ENCODE measurements around the gene MORC1.
"Not testable (repeated sequence)": the region's sequence is repeated elsewhere in the genome, so short reads cannot be mapped to it uniquely, and the experiment has no call there.

Gene MORC1, protein sequence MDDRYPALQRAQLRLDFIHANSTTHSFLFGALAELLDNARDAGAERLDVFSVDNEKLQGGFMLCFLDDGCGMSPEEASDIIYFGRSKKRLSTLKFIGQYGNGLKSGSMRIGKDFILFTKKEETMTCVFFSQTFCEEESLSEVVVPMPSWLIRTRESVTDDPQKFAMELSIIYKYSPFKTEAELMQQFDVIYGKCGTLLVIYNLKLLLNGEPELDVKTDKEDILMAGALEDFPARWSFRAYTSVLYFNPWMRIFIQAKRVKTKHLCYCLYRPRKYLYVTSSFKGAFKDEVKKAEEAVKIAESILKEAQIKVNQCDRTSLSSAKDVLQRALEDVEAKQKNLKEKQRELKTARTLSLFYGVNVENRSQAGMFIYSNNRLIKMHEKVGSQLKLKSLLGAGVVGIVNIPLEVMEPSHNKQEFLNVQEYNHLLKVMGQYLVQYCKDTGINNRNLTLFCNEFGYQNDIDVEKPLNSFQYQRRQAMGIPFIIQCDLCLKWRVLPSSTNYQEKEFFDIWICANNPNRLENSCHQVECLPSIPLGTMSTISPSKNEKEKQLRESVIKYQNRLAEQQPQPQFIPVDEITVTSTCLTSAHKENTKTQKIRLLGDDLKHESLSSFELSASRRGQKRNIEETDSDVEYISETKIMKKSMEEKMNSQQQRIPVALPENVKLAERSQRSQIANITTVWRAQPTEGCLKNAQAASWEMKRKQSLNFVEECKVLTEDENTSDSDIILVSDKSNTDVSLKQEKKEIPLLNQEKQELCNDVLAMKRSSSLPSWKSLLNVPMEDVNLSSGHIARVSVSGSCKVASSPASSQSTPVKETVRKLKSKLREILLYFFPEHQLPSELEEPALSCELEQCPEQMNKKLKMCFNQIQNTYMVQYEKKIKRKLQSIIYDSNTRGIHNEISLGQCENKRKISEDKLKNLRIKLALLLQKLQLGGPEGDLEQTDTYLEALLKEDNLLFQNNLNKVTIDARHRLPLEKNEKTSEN

DNA sequence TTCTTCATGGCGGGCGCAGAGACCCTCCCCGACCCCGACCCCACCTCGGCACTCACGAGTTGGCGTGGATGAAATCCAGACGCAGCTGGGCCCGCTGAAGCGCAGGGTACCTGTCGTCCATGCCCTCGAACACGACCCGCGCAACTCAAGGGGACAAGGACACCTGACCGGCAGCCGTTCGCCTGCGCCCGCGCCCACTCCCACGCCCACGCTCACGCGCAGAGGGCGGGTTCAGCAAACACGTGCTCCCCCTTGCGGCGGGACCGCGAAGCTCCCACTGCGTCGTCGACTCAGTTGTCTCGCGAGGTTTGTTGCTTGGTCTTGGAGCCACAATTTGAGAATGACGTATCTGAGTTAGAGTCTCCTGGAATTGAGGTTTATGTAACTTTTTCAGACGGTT is at the start of gene MORC1:
Gene MORC1 (minus strand): TSS at position 196 of the 400 bp plus-strand sequence. CDS start 75 bp downstream, at position 121.
- DNase-seq (ENCODE audit: low spot score): no peak

- no peak for DNase-seq (ENCODE audit: low spot score)
Measured at GRCh38 chr3:109165905-109166304, 48.0 kb upstream of the MORC1 start.

DNA sequence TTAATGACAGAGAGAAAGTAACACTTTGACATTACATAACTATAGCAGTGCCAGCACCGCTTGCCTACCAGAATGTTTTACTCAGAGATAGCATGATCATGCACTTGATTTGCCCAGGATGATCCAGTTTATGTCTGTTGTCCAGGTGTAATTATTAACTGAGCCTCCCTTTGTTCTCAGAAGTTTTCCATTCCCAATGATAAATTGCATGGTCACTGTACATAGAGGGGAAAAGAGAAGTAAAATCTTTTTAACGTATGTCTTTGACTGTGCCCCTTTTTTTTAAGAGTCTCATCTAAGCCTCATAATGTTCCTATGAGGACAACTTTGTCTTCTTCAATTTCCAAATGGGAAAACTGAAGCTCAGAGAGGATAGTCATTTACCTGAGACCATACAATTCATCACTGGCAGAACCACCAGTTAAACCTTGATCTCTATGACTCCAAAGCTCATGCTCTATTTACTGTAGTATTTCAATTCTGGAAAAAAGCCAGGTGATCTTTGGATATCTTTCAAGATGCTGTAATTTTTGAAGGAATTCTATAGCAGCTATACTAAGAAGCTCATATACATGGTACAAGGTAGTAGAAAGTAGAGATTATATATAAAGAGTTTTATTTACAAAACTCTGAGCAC is 43.7 kb upstream of the MORC1 start:
- DNase-seq (ENCODE audit: low spot score): no peak

DNA sequence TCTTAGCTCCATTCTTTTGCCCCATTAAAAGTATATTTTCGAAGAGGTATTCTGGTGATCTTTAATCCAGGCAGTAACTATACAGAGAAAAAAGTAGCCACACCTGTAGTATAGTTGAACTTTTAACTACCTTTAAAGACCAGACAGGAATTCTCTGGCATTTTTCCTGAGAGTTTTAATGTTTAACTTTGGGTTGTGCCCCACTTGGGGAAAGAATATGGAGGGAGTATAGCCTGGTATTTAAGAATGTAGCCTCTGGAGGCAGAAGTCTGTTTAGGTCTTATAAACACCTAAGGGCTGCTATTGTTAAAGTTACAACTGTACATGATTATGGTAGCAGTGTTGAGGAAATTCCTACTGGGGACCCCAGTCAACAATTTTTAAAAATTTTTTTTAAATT is 37.9 kb upstream of the MORC1 start:
- DNase-seq (ENCODE audit: low spot score): no peak

- DNase-seq (ENCODE audit: low spot score): no peak
Measured at GRCh38 chr3:109154979-109155378, 37.0 kb upstream of the MORC1 start.

DNA sequence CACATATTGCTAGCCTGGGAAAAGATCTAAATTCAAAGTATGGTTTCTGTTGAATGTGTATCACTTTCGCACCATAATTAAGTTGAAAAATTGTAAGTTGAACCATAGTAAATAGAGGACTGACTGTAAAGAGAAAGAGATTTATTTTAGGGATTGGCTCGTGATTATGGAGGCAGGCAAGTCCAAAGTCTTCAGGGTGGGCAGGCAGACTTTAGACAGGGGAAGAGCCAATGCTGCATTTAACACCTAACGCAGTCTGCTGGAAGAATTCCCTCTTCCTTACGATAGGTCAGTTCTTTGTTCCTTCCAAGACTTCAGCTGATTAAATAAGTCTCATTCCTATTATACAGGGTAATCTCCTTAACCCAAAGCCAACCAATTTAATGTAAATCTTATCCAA is 34.4 kb upstream of the MORC1 start:
- no peak for DNase-seq (ENCODE audit: low spot score)

DNA sequence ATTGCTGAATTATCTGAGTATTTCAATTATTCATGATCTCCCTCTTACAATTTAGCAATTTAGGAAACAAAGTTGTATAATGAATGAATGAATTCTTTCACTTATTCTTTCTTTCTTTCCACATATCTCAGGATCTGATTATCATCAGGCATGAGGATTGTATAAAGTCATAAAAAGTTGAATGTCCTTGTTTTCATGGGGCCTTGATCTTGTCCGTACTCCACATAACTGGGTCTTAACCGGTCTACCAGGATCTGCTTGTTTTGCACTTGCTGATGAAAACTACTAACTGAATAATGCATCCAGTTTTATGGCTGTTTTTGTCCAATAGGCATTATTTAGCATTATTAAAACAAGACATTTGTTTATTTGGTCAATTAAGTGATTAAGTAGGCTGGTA is 31.1 kb upstream of the MORC1 start:
- no peak for DNase-seq (ENCODE audit: low spot score)

DNA sequence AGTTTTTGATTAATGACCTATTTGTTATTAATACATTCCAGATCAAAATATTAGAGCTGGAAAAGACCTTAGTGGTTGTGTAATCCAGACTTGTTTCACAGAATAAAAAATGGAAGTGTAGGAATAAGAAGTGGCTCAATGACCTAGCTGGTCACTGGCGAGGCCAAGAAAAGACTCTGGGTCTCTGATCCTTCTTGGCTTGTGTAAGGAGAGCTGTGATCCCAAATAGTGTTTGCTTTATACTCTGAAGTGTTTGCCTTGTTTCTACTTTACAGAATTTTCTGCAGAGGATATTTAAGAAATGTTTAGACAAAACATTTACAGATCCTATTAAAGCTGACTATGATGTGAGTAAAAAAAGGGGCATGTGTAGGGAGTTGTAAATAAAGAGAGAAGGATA is 25.7 kb upstream of the MORC1 start:
- DNase-seq (ENCODE audit: low spot score): no peak

DNA sequence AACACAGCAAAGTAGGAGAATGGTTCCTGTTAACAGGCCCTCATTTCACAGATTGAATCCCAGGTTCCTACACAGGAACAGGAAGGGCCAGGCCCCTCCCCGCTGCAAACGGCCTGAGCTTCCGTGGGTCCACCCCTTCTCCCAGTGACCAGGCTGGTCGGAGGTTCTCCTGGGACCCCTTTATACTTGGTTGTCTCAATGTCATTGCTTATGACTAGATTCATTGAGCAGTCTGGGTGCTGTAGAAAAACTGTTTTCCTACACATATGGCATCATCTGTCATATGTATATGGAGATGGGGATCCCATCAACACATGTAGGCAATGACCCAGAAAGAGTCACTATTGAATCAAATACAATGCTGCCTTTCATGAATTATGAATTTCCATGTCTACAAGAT is 22.4 kb upstream of the MORC1 start:
- DNase-seq (ENCODE audit: low spot score): no peak

DNA sequence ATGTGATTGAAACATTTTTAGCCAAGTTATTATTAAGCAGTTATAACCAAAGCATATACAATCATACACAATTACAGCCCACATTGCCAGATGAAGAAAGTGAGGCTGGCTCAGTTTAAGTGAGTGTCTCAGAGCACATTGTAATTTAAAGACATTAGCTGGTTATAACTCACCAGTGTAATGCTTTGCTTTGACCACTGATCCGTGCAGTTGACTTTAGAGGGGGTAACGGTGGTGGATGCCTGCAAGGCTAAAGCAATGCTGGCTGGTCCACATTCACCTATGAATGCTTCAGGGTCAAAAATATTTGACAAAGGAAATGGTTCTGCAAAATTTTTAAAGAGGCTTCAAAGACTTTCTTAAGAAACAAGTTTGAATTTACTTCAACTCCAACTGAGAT is 19.8 kb upstream of the MORC1 start:
- DNase-seq (ENCODE audit: low spot score): no peak

- DNase-seq (ENCODE audit: low spot score): no peak
Measured at GRCh38 chr3:109136523-109136922, 18.6 kb upstream of the MORC1 start, which contains the start of gene C3orf85. Gene C3orf85 (plus strand): TSS chr3:109136719. CDS start chr3:109136848, 129 bp downstream.

- not testable (repeated sequence) for DNase-seq (ENCODE audit: low spot score)
Measured at GRCh38 chr3:109133474-109133816, 15.5 kb upstream of the MORC1 start.

GRCh38 chr3:109132801-109133473 is 15.0 kb upstream of the MORC1 start:
- no peak for DNase-seq (ENCODE audit: low spot score)

GRCh38 chr3:109131276-109131675 is 13.3 kb upstream of the MORC1 start:
- no peak for DNase-seq (ENCODE audit: low spot score)

DNA sequence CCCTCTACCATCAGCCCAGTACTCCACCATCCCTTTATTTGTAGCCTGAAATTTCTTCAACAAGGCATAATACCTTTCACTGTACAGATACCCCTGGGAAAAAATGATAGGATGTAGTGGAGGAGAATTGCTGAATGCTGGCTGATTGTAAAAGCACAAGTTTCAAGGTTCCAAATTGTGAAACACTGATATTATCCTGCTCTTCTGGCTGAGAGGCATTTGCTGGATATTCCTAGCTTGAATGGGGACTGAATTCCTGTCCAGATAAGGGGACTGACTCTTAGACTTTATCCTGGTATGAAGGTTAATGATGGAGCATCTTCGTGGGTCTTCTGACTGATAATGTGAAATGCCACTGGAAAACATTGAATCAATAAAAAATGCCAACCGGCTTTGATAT is 9.6 kb upstream of the MORC1 start:
- DNase-seq (ENCODE audit: low spot score): no peak

DNA sequence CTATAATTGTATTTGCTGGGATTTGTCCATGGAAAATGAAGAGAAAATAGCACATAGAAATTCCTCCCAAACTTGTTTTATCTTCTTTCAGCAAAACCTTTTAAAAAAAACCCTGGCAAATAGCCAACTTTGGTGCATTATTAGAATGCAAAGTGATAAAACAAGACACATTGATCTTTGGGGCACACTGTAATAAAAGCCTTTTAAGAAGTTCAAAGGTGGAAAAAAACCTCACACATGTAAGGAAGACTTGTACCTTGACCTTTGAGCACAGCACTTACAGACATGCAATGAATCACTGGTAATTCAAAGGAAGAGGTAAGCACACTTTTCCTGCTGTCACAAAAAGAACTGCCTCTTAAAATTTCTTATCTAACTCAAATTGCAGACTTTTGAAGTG is 8.0 kb upstream of the MORC1 start:
- DNase-seq (ENCODE audit: low spot score): no peak

- DNase-seq (ENCODE audit: low spot score): no peak
Measured at GRCh38 chr3:109122690-109123089, 4.8 kb upstream of the MORC1 start.

GRCh38 chr3:109118584-109118983 is 650 bp upstream of the MORC1 start:
- no peak for DNase-seq (ENCODE audit: low spot score)

- DNase-seq (ENCODE audit: low spot score): no peak
Measured at GRCh38 chr3:109116031-109116430, 1.9 kb downstream of the MORC1 start.

- DNase-seq (ENCODE audit: low spot score): no peak
Measured at GRCh38 chr3:109115451-109115850, 2.5 kb downstream of the MORC1 start.

GRCh38 chr3:109114746-109115145 is 3.2 kb downstream of the MORC1 start:
- no peak for DNase-seq (ENCODE audit: low spot score)

Data from NAMALWA (cell line).